ENCODE results near the gene JUP.

JUP gene

DNA sequence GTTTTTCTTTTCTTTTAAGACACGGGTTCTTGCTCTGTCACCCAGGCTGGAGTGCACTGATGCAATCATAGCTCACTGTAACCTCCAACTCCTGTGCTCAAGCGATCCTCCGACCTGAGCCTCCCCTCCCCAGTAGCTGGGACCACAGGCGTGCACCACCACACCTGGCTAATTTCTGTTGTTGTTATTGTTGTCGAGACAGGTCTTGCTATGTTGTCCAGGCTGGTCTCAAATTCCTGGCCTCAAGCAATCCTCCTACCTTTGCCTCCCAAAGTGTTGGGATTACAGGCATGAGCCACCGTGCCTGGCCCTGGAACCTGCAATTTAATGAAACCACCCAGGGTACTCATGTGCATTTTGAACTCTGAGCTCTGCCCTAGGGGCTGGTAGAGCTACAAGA is 24.1 kb downstream of the JUP start:
- no peak overlapping the region for H3K4me3 ChIP-seq (ENCODE audit: low read depth, low read length)
- no peak for DNase-seq (ENCODE audit: low read depth)
- no peak for TF ChIP-seq CTCF (IDR thresholded peaks at IDR 0.05; ENCODE audit: low read depth, low read length)
- no peak for TF ChIP-seq MAX (IDR thresholded peaks at IDR 0.05; ENCODE audit: low read depth, low read length)
- no peak for TF ChIP-seq MYC (IDR thresholded peaks at IDR 0.05; ENCODE audit: low read depth, low read length)
- TF ChIP-seq POLR2A (IDR thresholded peaks at IDR 0.05; ENCODE audit: extremely low read depth, insufficient read length) = no peak

DNA sequence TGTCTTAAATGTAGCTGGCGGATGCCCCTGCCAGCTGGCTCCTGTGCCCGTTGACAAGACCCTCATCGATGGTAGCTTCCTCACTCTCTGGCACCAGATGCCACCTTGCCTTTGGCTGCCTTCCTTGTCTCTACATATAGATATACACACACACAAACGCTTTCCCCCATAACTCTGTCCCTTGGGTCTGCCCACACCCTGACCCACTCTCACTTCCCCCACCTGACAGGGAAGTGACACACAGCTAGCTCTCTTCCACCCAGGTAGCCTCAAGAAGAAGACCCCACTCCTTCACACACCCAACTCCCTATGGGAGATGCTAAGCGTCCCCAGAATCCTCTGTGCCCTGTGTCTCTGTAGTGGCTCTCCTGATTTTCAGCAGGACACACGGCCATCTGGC is 25.6 kb downstream of the JUP start:
- DNase-seq (ENCODE audit: low read depth) = no peak
- no peak overlapping the region for H3K4me3 ChIP-seq (ENCODE audit: low read depth, low read length)
- TF ChIP-seq MYC (IDR thresholded peaks at IDR 0.05; ENCODE audit: low read depth, low read length) (no peak), CTCF (IDR thresholded peaks at IDR 0.05; ENCODE audit: low read depth, low read length) (no peak), MAX (IDR thresholded peaks at IDR 0.05; ENCODE audit: low read depth, low read length) (no peak)

DNA sequence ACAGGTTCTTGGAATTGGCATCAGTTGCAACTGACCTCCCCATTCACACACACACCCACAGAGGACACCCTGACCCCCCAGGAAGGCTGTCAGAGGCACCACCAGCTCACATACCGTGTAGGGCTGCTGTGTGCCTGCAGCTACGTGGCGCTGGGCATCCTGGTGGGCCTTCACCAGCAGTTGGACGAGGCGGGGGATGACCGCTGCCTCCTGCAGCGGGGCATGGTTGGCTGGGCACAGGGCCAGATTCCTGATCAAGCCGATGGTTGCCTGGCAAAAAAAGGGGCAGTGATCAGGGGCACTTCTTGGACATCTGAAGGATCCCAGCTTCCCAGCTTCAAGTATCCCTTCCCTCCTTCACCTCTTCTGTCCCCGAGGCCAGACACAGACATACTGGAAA is 27.9 kb downstream of the JUP start:
- no peak for DNase-seq (ENCODE audit: low read depth)
- no peak for TF ChIP-seq MAX (IDR thresholded peaks at IDR 0.05; ENCODE audit: low read depth, low read length)
- TF ChIP-seq MYC (IDR thresholded peaks at IDR 0.05; ENCODE audit: low read depth, low read length) = no peak
- no peak for TF ChIP-seq POLR2A (IDR thresholded peaks at IDR 0.05; ENCODE audit: extremely low read depth, insufficient read length)
- TF ChIP-seq CTCF (IDR thresholded peaks at IDR 0.05; ENCODE audit: low read depth, low read length) = no peak
- H3K4me3 ChIP-seq (ENCODE audit: low read depth, low read length) = no peak overlapping the region

GRCh38 chr17:41754066-41754465 is 32.4 kb downstream of the JUP start:
- H3K4me3 ChIP-seq (ENCODE audit: low read depth, low read length) = no peak overlapping the region
- DNase-seq (ENCODE audit: low read depth) = no peak
- no peak for TF ChIP-seq POLR2A (IDR thresholded peaks at IDR 0.05; ENCODE audit: extremely low read depth, insufficient read length)
- TF ChIP-seq CTCF (IDR thresholded peaks at IDR 0.05; ENCODE audit: low read depth, low read length) = no peak
- TF ChIP-seq MYC (IDR thresholded peaks at IDR 0.05; ENCODE audit: low read depth, low read length) = no peak

DNA sequence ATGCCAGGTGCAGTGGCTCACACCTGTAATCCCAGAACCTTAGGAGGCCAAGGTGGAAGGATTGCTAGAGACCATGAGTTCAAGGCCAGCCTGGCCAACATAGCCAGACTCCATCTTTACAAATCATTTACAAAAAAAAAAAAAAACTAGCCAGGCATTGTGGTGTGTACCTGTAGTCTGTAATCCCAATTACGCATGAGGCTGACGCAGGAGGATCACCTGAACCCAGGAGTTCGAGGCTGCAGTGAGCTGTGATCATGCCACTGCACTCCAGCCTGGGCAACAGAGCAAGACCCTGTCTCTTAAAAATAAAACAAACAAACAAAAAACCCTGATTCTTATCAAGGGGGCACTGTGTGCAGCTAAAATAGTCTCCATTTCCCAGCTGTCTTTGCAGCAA is 35.2 kb downstream of the JUP start:
- no peak overlapping the region for H3K4me3 ChIP-seq (ENCODE audit: low read depth, low read length)
- DNase-seq (ENCODE audit: low read depth) = no peak
- no peak for TF ChIP-seq POLR2A (IDR thresholded peaks at IDR 0.05; ENCODE audit: extremely low read depth, insufficient read length)
- TF ChIP-seq MAX (IDR thresholded peaks at IDR 0.05; ENCODE audit: low read depth, low read length) = no peak
- no peak for TF ChIP-seq MYC (IDR thresholded peaks at IDR 0.05; ENCODE audit: low read depth, low read length)
- TF ChIP-seq CTCF (IDR thresholded peaks at IDR 0.05; ENCODE audit: low read depth, low read length) = no peak

DNA sequence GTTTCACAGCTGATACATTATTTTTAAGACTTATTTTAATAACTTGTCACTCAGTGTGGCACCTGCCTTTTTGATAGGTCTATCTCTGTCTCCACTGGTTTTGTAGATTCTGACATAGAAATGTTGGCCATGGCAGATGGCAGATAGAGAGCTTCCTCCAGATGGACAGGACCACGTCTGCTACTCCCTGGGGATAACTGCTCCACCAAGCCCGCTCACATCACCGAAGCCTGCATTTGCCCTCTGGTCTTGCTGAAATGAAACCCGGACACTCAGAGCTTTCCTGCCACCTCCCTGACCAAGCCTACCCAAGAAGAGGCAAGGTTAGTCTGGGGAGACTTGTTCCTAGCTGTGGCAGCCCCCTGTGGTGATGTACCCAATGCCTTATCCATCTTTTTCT is 35.6 kb downstream of the JUP start:
- no peak for DNase-seq (ENCODE audit: low read depth)
- TF ChIP-seq CTCF (IDR thresholded peaks at IDR 0.05; ENCODE audit: low read depth, low read length) (no peak), POLR2A (IDR thresholded peaks at IDR 0.05; ENCODE audit: extremely low read depth, insufficient read length) (no peak), MYC (IDR thresholded peaks at IDR 0.05; ENCODE audit: low read depth, low read length) (no peak), MAX (IDR thresholded peaks at IDR 0.05; ENCODE audit: low read depth, low read length) (no peak)
- H3K4me3 ChIP-seq (ENCODE audit: low read depth, low read length) = no peak overlapping the region

Data from NB4 (cell line).